ENCODE results near the gene FSTL4.

FSTL4 gene

GRCh38 chr5:133361922-133362321 lies 250.4 kb downstream of the FSTL4 start:
- no peak for DNase-seq

GRCh38 chr5:133360693-133361472 lies 251.5 kb downstream of the FSTL4 start:
- no peak for DNase-seq

- DNase-seq = no peak
Observed at GRCh38 chr5:133359861-133360260, 252.5 kb downstream of the FSTL4 start.

- no peak for DNase-seq
Observed at GRCh38 chr5:133358271-133358670, 254.1 kb downstream of the FSTL4 start.

- DNase-seq = no peak
Observed at GRCh38 chr5:133357758-133358157, 254.6 kb downstream of the FSTL4 start.

- no peak for DNase-seq
Observed at GRCh38 chr5:133356984-133357421, 255.3 kb downstream of the FSTL4 start.

GRCh38 chr5:133356396-133356983 lies 255.9 kb downstream of the FSTL4 start:
- no peak for DNase-seq

- no peak for DNase-seq
Observed at GRCh38 chr5:133354323-133355185, 257.8 kb downstream of the FSTL4 start.

GRCh38 chr5:133353741-133354140 lies 258.6 kb downstream of the FSTL4 start:
- DNase-seq = no peak

GRCh38 chr5:133348406-133348805 lies 263.9 kb downstream of the FSTL4 start:
- no peak for DNase-seq

GRCh38 chr5:133347039-133347438 lies 265.3 kb downstream of the FSTL4 start:
- DNase-seq = no peak

GRCh38 chr5:133344266-133344665 lies 268.1 kb downstream of the FSTL4 start:
- DNase-seq = no peak

GRCh38 chr5:133343196-133343595 lies 269.1 kb downstream of the FSTL4 start:
- no peak for DNase-seq

GRCh38 chr5:133341915-133342710 lies 270.2 kb downstream of the FSTL4 start:
- no peak for DNase-seq

GRCh38 chr5:133341296-133341695 lies 271.0 kb downstream of the FSTL4 start:
- no peak for DNase-seq

- no peak for DNase-seq
Observed at GRCh38 chr5:133340822-133341221, 271.5 kb downstream of the FSTL4 start.

- no peak for DNase-seq
Observed at GRCh38 chr5:133340002-133340755, 272.2 kb downstream of the FSTL4 start.

- DNase-seq = no peak
Observed at GRCh38 chr5:133338504-133339355, 273.6 kb downstream of the FSTL4 start.

GRCh38 chr5:133337795-133338445 lies 274.4 kb downstream of the FSTL4 start:
- DNase-seq = no peak

- DNase-seq = no peak
Observed at GRCh38 chr5:133336969-133337410, 275.4 kb downstream of the FSTL4 start.
